H1 (cell line): ENCODE data around the gene PDE1A. TPM values are rescaled to one million over a fixed set of nuclear protein-coding genes. Genes with fewer than 3 reads are reported as not detected.

Source experiments
- BACH1 ChIP-seq: IDR thresholded peaks from 2 replicates; pipeline ENCODE4 v1.6.1; 2012; ENCODE audit warnings: low read length, improper control_type of control experiment
- CHD1 ChIP-seq: IDR thresholded peaks from 2 replicates; pipeline ENCODE4 v1.6.1; 2012; ENCODE audit warnings: low read depth, low read length, improper control_type of control experiment
- KDM5A ChIP-seq: fragments of 200-600 bp; IDR thresholded peaks from 2 replicates; pipeline ENCODE4 v1.7.1; 2012; ENCODE audit warnings: mild to moderate bottlenecking, low read length, inconsistent platforms, mixed read lengths
- NRF1 ChIP-seq: IDR thresholded peaks from 2 replicates; pipeline ENCODE4 v1.6.1; 2011; ENCODE audit warnings: mild to moderate bottlenecking, low read depth, low read length, improper control_type of control experiment
- SIX5 ChIP-seq: IDR thresholded peaks from 2 replicates; pipeline ENCODE4 v1.6.1; 2011; ENCODE audit warnings: mild to moderate bottlenecking, low read depth, low read length
- polyA plus RNA-seq, 7 experiments: library from polyadenylated mRNA; depleted of rRNA in 3 of 7; stranded (reverse) in 5 of 7; unstranded in 2 of 7; fragments of >200 nt in 5 of 7; fragments of 200-250 nt in 2 of 7; gene quantifications; 1 replicate in 5 of 7; 2 replicates in 1 of 7; 4 replicates in 1 of 7; pipeline versions ENCODE4 v1.2.1 to v1.2.3, GENCODE V29; 2011 to 2013; ENCODE audit warnings: missing spikeins in 2 of 7, mixed read lengths in 2 of 7
- total RNA-seq: library from RNA; stranded (reverse); fragmentation: NEBNext Ultra II Directional; extraction: Animal tissue kit (Norgen Biotek cat#: 25700); gene quantifications from 2 replicates; pipeline ENCODE4 v1.2.1, GENCODE V29; 2021

PDE1A gene
- total and polyA plus RNA-seq, 2 of the 8 experiments (the other 6 are each of a cell fraction or from before 2014, with no cell fraction given) = 0.34 TPM; not detected in 1

- TF ChIP-seq NRF1 (no peak), SIX5 (no peak), BACH1 (no peak), CHD1 (no peak), KDM5A (no peak)
Observed at GRCh38 chr2:182445391-182445965, 18.6 kb upstream of the PDE1A start (continued).
